ENCODE measurements around the gene SPATA20.

The SPATA20 gene

DNA sequence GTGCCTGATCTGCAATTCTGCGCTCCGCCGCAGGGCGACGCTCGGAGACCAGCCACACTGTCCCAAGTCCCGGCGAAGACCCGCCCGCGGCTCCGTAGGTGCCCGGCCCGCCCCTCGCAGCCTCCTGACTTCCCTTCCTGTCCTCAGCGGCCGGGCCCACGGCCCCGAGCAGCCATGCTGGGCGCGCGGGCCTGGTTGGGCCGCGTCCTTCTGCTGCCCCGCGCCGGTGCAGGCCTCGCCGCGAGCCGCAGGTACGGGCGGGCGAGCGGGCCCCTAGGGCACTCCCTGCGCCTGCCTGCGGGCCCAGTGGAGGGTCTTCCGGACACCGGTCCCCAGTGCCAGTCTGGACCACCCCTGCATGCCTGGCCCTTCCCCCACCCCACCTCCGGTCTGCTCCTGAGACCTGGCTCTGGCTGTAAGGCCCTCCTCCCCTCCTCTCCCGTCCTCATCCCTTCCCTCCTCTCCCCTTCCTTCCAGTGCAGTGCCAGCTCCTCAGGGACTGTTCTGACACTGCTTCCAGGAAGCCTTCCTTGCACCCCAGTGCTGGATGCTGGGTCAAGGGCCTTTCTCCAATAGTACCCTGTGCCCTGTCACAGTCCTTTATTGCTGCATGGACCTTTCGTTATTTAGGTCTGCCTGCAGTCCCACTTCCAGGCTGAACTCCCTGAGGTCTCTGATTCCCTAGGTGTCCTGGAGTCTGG is at the start of gene SPATA20:
TSS of gene SPATA20 (plus strand) at position 140 of the 701 bp plus-strand sequence. CDS start at position 175, 35 bp downstream.
- peak; percentile 90 for DNase-seq

DNA sequence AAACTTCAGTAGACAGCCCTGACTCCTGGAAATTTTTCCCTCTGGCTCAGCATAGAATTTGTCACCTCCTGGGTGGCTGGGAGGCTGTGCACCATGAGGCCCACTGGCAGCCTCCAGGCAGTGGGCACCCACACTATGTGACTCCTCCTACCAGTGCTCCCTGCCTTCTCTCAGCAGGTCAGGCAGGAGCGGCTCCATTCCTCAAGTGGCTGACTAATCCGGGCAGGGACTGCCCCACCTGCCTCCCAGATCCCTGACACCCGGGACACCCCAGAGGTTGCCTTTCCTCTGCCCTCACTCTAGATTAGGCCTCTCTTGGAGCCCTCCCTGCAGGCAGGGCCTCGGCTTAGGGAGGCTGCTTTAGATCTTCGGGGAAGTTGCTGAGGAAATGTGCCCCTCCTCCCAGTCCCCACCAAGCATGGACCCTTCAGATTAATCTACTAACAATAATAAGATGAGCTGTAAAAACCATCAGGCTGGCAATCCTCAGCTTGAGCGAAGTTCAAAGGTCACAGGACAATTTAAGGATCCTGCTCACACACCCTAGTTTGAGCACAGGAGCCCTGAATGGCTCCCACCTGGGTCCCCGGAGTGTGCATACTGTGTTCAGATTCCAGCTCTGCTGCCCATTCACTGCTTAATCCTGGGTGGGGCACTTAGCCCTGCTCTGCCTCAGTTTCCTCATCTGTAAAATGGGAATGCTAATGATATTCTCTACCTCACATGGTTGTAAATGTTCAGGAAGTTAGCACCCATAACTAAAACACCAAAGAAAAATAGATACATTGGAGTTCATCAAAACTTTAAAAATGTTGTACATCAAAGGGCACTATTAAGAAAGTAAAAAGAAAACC is 48.7 kb upstream of the SPATA20 start:
- no peak for DNase-seq

DNA sequence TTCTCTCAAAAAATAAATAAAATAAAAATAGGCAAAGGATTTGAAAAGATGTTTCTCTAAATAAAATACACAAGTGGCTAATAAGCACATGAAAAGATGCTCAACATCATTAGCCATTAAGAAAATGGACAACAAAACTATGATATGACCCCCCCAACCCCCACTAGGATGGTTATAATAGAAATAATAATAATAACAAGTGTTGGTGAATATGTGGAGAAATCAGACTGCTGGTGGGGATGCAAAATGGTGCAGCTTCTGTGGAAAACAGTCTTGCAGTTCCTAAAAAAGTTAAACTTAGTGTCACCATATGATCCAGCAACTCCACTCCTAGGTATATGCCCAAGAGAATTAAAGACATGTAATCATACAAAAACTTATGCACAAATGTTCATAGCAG is 47.7 kb upstream of the SPATA20 start:
- DNase-seq = no peak

DNA sequence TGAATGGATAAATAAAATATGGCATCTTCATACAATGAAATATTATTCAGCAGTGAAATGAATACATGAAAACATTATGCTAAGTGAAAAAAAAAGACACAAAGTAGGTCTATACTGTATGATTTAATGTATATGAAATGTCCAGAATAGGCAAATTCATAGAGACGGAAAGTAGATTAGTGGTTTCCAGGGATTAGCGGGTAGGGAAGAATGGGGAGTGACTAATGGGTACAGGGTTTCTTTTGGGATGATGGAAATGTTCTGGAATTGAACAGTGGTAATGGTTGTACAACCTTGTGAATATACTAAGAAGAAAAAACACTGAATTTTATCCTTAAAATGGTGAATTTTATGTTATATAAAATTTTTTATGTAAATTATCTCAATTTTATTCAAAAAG is 47.3 kb upstream of the SPATA20 start:
- no peak for DNase-seq

DNA sequence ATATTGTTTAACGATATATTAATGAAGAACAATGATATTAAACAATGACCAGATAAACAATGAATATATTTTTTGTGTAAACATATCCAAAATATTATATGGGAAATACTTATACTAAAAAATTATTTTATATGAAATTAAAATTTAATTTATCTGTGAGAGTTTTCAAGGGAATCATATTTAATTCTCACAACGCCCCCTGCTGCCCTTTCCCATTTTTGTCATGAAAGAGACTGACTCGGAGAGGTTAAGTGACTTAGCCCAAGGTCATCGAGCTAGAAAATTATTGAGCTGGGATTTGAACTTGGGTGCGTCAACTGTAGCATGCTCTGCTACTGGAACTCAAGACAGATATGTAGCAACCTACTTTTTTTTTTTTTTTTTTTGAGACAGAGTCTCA is 45.9 kb upstream of the SPATA20 start:
- no peak for DNase-seq

DNA sequence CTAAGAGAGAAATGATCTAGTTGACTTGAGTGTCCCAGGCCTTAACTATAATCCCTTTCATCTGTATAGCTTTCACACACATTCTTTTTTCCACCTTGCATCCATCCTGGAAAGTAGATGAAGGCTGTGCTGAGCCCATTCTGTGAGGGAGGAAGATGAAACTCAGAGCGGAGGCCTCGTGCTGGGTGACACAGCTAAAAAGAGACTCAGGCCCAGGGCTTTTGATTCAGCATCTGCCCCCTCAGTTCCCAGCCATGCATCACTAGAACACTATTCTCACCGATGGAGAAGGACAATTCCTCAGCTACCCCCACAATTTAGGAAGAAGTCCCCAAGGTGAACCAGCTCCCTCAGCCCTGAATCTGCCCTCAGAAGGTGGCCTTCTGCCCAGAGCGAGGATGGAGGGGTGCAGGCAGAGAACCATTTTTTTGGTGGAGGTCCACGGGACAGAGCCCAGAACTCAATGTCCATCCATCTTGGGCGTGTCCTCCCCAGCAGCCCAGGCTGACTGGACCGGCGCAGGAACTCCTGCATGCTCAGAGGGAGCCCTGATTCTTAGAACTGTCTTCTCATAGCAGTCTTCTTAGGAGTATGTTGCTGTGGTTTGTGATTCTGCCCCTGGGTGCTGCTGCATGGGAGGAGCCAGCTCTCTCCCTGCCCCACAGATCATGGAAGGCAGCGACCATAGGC is 44.5 kb upstream of the SPATA20 start:
- DNase-seq = no peak

DNA sequence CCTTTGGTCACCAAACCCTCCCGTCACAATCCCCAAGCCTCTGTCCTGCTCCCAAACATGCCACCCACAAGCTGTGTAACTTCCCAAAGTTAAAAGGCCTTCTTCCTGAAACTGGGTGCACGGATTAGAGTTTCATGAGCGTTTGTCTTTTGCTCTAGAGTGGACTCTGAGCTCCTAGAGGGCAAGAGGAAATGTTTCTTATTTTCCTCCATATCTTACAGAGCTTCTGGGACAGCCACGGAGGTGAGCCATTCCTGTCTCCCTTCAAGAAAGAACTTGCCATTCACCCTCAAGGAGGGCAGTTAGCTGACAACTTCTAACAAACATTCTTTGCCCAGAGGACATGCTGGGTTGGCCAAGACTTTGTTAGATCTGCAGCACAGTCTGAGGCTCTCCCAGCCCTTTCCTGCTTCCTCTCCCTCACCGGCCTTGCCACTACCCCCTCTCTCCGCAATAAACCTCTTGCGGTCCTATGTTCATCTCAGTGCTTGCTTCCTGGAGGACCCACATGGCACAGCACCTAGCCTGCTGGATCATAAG is 41.3 kb upstream of the SPATA20 start:
- no peak for DNase-seq

DNA sequence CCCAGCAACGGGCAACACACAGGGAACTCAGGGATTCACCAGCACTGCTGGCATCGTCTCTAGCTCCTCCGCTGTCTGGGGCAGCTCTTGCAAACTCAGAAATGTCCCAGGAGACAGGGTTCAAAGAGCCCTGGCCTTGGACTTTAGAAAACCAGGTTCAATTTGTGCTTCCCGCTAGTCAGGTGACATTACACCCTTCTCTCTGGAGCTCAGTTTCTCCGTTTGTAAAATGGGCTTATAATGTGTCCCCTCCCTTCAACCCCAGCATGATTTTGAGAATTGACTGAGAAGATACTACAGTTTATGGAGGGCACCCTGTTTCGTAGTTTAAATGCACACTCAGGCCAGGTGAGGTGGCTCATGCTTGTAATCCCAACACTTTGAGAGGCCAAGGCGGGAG is 40.7 kb upstream of the SPATA20 start:
- DNase-seq = no peak

DNA sequence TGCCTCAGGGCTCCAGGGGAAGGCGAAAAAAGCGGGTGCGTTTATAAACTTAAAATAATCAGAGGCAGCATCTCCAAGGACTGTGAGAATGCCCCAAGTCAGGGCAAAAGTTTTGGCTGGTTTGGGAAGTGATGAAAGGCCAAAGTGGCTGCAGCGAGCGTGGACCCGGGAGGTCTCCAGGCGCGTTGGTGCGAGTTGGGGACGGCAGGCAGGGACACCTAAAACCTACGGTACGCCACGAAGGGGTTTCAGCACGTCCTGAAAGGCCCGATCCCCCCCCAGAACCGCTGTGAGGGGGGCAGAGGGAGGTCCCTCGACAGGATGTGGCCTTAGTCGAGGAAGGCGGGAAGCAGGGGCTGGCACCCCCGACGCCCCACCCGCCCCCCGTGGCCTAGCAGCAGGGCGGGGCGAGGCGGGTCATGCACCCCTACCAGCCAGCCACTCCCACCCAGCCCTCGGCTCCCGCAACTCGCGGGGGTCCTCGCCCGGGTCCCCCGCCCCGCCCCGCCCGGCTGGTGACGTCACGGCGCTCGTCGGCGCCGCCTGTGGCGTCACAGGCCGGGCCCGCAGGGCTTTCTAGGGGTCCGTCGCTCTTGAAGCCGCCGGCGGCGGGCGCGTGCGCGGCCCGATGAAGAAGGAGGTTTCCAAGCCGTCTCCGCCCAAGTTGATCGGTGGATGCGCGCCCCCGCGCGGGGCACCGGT is 39.0 kb upstream of the SPATA20 start, which contains the start of gene MYCBPAP:
TSS of gene MYCBPAP (plus strand) at position 569 of the 702 bp plus-strand sequence. CDS start 236 bp downstream, outside the sequence.
- DNase-seq = peak; percentile 81

DNA sequence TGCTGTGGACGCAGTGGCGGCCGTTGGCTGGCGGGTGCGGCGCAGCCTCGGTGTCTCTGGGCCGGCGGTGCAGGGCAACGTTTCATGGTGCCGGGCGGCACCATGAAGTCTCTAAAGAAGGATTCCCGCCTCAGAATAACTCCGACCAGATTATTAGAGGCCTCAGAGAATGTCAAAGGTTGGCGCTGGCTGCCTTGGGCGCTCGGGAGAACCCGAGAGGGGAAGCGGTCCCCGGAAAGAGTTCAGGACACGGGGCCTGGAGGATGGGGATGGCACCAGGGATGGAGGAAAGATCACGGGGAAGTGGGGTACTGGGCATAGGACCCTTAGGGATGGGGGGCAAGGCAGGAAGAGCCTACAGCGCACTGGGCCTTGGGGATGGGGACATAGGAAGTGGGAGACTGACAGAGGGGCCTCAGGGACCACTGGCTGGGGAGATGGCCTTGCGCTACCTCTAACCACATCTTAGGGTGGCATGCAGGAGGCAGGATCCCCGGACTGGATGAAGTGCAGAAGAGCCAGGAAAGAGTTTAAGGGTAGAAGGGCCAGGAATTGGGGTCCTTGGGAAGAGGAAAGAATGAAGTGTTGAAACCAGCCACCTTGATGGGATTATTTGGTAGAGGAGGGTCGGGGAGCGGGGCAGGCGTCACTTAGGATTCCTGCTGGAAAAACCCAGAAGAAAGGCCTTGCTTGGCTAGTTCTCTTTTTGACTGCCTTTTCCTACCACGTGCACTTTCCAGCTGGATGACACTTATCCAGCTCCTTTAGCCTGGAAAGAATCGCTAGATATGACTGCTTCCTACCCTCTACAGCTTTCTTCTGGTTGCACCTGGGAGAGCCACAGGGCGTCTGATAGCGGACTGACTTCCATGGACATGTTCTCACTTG is 38.2 kb upstream of the SPATA20 start:
- DNase-seq = no peak

DNA sequence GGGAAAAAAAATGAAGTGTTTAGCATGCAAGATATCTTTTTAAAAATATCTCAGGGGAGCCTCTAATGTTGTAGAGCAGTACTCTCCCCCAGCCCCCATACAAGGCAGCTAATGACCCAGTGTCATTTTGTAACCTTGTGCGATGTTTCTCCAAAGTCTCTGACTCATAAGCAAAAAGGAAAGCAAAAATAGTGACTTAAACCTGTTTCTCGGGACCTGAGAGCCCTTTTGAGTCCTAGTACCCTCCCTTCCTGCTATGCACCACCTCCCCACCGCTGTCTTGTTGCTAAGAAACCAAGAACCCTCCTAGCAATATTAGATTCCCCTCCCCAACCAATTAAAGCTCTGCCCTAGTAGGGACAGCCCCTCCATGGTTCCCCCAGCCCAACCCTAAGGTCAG is 35.9 kb upstream of the SPATA20 start:
- no peak for DNase-seq

DNA sequence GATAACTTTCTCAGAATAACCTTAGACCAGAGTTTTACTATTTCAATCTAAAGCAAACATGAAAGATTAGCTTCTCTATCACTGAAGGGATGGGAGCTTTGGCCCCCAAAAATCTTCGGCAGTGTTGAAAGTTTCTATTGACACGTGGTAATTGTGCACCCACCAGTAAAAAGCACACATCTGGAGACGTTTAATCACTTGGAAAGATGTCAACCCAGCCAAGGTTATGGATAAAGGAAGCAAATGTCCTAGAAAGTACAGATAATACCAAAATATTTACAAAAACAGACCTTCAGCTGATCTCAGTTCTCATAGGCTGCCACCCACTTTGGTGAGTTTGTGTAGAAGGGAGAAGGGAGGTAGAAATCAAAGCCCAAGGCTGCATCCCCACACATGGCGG is 33.5 kb upstream of the SPATA20 start:
- DNase-seq = no peak

DNA sequence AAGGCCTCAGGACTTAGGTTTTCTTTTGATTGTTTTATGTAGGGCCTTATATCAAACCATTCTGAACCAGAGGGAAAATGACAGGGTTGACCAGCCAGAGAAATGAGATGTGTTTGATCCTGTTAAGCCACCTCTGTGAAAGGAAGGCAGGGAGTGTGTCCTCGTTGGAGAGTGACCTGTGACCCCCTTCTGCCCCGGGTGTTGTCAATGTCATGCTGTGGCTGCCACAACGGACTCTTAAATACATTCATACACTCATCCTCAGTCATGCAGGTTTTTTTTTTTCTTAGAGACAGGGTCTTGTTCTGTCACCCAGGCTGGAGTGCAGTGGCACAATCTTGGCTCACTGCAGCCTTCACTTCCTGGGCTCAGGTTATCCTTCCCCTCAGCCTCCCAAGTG is 32.6 kb upstream of the SPATA20 start:
- DNase-seq = no peak

DNA sequence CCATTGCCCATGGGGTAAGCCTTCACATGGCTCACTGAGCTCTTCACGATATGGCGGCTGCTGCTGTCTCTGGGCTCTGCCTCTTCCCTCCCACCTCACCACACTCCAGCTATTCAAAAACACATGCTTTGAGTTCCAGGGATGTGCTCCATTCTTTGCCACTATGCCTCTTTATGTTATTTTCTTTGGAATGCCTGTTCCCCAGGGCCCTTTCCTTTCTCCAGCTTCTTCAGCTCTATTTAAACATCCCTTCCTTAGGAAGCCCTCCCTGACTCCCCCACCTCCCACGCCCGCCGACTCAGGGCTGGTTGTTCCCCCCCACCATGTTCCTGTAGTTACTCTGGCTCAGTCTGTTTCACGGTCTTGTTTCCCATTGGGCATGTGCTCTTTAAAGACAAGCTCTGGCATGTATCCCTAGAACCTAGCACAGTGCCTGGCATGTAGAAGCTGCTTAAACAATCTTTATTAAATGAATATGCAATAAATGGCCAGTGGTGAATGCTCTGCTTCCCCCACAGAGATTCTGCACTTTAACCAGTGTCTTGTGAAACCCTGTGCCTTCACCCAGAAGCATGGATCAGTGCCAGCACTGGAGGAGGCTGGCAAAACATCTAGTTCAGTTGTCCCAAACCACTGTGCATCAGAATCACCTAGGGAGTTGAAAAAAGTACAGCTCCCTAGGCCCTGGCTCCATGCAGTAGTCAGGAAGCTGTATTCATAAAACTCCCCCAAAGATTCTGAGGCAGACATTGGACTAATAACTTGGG is 31.9 kb upstream of the SPATA20 start:
- no peak for DNase-seq

DNA sequence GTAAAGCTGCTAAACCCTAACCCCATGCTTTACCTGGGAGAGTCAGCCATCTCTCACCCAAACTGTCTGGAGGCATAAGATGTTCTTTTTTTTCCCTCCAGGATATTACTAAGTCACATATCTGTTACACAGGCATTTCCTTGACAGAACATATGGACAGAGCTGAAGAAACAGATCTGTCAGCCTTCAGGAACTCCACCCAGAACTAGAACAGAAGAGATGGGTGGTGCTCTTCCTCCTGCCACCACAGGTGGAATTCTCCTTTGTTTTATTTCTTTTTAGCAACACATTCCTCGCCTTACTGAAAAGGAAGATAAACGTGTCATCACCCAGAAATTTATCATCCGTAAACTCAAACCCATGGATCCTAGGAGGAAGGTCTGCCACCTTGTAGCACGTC is 30.0 kb upstream of the SPATA20 start:
- DNase-seq = no peak

DNA sequence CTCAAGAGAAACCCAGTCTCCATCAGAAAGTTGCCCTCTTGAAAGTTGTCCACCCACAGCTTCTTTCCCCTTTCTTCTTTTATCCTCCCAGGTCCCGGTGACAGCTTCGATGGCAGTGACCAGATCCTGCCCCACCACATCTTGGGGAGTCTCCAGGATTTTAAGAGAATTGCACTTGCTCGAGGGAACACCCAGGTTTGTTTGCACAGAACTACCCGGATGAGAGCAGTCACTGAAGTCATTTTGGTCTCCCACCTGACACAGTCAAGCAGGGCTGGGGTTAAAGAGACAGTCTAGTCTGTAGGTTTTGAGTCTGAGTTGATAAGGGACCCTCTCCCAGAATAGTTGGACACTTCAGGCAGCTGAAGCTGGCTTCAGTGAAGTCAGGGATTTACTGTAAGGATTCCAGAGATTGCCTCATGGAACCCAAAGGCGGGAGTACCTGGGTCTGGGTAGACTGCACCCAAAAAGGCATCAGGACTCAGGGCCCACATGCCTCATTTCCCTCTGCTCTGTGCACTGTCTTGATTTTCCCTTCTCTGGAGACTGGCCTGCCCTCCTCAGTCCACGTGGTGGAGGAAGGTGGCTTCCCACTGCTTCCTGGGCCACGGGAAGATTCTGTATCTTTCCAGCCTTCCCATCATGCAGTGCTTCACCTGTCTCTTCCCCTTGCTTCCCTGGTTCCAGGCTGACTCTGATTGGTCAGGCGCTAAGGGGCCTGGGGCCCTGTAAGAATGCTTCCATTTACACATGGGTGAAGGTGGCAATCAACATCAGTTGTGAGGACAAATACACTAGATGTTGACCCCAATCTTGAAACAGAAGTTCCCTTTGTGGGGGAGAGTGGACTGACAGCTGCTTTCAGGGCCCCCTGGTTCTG is 29.2 kb upstream of the SPATA20 start:
- DNase-seq = no peak

DNA sequence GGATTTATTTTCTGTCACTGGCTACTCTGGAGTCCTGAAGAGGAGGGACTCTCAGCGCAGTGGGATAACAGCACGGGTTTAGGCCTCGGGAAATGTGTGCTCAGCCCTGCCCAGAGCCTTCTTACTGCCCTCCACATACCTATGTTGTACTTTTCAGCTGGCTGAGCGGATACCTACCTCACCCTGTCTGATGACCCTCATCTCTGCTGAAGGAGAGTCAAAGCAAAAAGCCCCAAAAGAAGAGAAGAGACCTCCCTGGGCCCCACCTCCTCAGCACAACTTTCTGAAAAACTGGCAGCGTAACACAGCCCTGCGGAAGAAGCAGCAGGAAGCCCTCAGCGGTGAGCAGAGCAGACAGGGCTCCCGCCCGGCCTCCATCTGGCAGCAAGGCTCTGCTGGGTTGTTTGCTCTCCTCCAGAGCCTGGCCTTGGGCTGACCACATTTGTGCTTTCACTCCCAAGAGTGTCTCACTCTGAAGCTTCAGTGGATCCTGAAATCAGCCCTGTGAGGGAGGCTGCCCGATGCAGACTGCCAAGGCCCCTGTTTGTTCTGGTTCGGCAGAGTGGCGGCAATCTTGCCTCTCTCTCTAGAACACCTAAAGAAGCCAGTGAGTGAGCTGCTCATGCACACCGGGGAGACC is 28.5 kb upstream of the SPATA20 start:
- DNase-seq = no peak

DNA sequence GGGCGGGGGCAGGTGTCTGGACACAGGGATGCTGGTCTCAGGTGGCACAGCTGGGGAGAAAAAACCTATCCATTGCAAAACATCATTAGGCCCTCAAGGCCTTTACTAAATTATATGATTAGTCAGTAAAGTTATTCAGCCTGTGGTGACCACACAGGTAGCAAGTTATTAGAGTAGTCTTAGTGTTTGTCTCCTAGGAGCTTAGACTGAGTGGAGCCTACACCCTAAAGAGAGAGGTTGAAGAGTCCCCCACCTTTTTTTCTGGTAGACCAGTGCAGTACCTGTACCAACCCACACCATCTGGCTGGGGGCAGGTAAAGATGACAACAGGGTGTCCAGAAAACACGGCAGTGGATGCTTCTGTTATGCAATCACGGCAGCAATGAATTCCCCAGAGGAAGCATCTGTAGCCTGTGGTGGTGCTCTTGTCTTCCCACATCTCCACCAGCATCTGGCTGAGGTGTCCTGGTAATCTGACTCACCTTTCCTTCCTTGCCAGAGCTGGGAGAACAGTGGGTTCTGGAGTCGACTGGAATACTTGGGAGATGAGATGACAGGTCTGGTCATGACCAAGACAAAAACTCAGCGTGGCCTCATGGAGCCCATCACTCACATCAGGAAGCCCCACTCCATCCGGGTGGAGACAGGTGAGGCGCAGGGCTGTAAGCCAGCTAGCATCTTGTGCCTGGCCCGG is 27.7 kb upstream of the SPATA20 start:
- no peak for DNase-seq

DNA sequence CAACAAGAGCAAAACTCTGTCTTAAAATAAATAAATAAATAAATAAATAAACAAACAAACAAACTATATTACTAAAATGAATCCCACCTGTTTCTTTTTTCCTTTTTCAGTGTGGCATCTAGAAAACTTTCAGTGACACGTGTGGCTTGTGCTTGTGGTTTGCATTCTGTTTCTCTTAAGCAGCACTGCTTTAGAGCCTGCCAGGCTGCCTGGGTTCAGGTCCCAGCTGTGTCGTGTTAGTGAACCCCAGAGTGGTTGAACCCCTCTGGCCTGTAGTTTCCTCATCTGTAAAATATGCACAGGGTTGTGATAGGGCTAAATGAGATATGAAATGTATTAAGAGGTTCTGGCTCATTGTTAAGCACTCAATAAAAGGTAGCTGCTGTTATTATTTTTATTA is 26.5 kb upstream of the SPATA20 start:
- DNase-seq = no peak
